Liver (tissue), 9 donors: ENCODE results near the gene MESD. TPM values are rescaled to one million over a fixed set of nuclear protein-coding genes. Genes with fewer than 3 reads are reported as not detected.

ENCODE experiments used
- DNase-seq: peaks from one replicate; pipeline ENCODE4 v3.0.0-alpha.2; 2017; ENCODE audit warnings: low spot score
- H3K27ac ChIP-seq, 2 donors: one replicate each; pipeline ENCODE4 v1.7.0; 2013; ENCODE audit warnings: inconsistent platforms in 2 of 2, low read length in 2 of 2, control low read depth in 1 of 2, low read depth in 1 of 2, mild to moderate bottlenecking in 1 of 2
- H3K27me3 ChIP-seq, 4 donors: one replicate each; pipeline versions ENCODE4 v1.6.1 to v1.7.0; 2013; ENCODE audit warnings: low read length in 3 of 4, inconsistent platforms in 1 of 4, mild to moderate bottlenecking in 1 of 4, moderate library complexity in 1 of 4; ENCODE audit not compliant: control insufficient read depth in 4 of 4, insufficient read depth in 4 of 4
- H3K36me3 ChIP-seq, 4 donors: one replicate each; pipeline versions ENCODE4 v1.6.1 to v1.7.0; 2013; ENCODE audit warnings: low read length in 3 of 4, mild to moderate bottlenecking in 3 of 4, low read depth in 1 of 4, moderate library complexity in 1 of 4; ENCODE audit not compliant: control insufficient read depth in 4 of 4, insufficient read depth in 3 of 4
- H3K4me1 ChIP-seq, 4 donors: one replicate each; pipeline versions ENCODE4 v1.6.1 to v1.7.0; 2013; ENCODE audit warnings: low read length in 3 of 4, mild to moderate bottlenecking in 3 of 4, moderate library complexity in 1 of 4; ENCODE audit not compliant: control insufficient read depth in 4 of 4, insufficient read depth in 4 of 4
- H3K4me3 ChIP-seq, 3 donors: one replicate each; pipeline versions ENCODE4 v1.6.1 to v1.7.0; 2013; ENCODE audit warnings: low read length in 3 of 3, control low read depth in 1 of 3, low read depth in 1 of 3, mild to moderate bottlenecking in 1 of 3
- H3K9ac ChIP-seq, 2 donors: one replicate each; pipeline ENCODE4 v1.7.0; 2013; ENCODE audit warnings: low read length in 2 of 2, mild to moderate bottlenecking in 2 of 2, moderate library complexity in 2 of 2, control low read depth in 1 of 2, low read depth in 1 of 2
- H3K9me3 ChIP-seq, 4 donors: one replicate each; pipeline versions ENCODE4 v1.6.1 to v1.7.0; 2013; ENCODE audit warnings: low read length in 3 of 4; ENCODE audit not compliant: control insufficient read depth in 4 of 4
- EGR1 ChIP-seq, 2 donors: IDR thresholded peaks; 2 replicates each; pipeline ENCODE4 v1.6.1; 2016 to 2018; ENCODE audit warnings: antibody characterized with exemption in 2 of 2, low read depth in 2 of 2
- FOXA1 ChIP-seq: IDR thresholded peaks from 2 replicates; pipeline ENCODE4 v1.6.1; 2016; ENCODE audit warnings: antibody characterized with exemption
- FOXA2 ChIP-seq: IDR thresholded peaks from 2 replicates; pipeline ENCODE4 v1.6.1; 2016; ENCODE audit warnings: antibody characterized with exemption
- GABPA ChIP-seq, 2 donors: IDR thresholded peaks in 1 of 2; conservative IDR thresholded peaks in 1 of 2; 2 replicates each; pipeline ENCODE4 v1.6.1; 2016; ENCODE audit warnings: antibody characterized with exemption in 2 of 2, mild to moderate bottlenecking in 1 of 2, moderate library complexity in 1 of 2
- HNF4A ChIP-seq, 2 donors: conservative IDR thresholded peaks; 2 replicates each; pipeline ENCODE4 v1.6.1; 2016; ENCODE audit warnings: antibody characterized with exemption in 2 of 2, mild to moderate bottlenecking in 2 of 2
- HNF4G ChIP-seq: IDR thresholded peaks from 2 replicates; pipeline ENCODE4 v1.6.1; 2016; ENCODE audit warnings: antibody characterized with exemption
- JUND ChIP-seq, 2 donors: IDR thresholded peaks; 2 replicates each; pipeline ENCODE4 v1.6.1; 2016; ENCODE audit warnings: antibody characterized with exemption in 2 of 2
- NR2F2 ChIP-seq: IDR thresholded peaks from 2 replicates; pipeline ENCODE4 v1.6.1; 2016; ENCODE audit warnings: antibody characterized with exemption
- RAD21 ChIP-seq, 2 donors: IDR thresholded peaks; 2 replicates each; pipeline ENCODE4 v1.6.1; 2016; ENCODE audit warnings: antibody characterized with exemption in 2 of 2, mild to moderate bottlenecking in 2 of 2
- RXRA ChIP-seq, 2 donors: IDR thresholded peaks; 2 replicates each; pipeline ENCODE4 v1.6.1; 2017 to 2018; ENCODE audit warnings: antibody characterized with exemption in 2 of 2, mild to moderate bottlenecking in 1 of 2
- SP1 ChIP-seq: IDR thresholded peaks from 2 replicates; pipeline ENCODE4 v1.6.1; 2018; ENCODE audit warnings: antibody characterized with exemption, mild to moderate bottlenecking
- TAF1 ChIP-seq: conservative IDR thresholded peaks from 2 replicates; pipeline ENCODE4 v1.6.1; 2016; ENCODE audit warnings: antibody characterized with exemption, mild to moderate bottlenecking
- YY1 ChIP-seq: IDR thresholded peaks from 2 replicates; pipeline ENCODE4 v1.6.1; 2016; ENCODE audit warnings: antibody characterized with exemption, mild to moderate bottlenecking
- WGBS: extraction: QIAGEN DNeasy Blood & Tissue Kit; methylation state at CpG from one replicate; pipeline ENCODE4 v1.1.7; 2013; 5-methylcytosine and 5-hydroxymethylcytosine counted together
- polyA plus RNA-seq, 2 donors: library from polyadenylated mRNA; stranded (reverse) in 1 of 2; unstranded in 1 of 2; fragments of 200-250 nt in 1 of 2; fragments of >200 nt in 1 of 2; fragmentation: Nextera tagmentation in 1 of 2; extraction: Ambion mirVana in 1 of 2; gene quantifications; one replicate each; pipeline versions ENCODE4 v1.2.1 to v1.2.3, GENCODE V29; 2013 to 2015
- total RNA-seq, 2 donors: library from RNA; depleted of rRNA; stranded (reverse); fragments of >200 nt; gene quantifications; one replicate each; pipeline ENCODE4 v1.2.3, GENCODE V29; 2014
- TF ChIP-seq, protein P1 (sequence below): IDR thresholded peaks from 2 replicates; pipeline ENCODE4 v1.6.1; 2016; ENCODE audit warnings: antibody characterized with exemption, mild to moderate bottlenecking
- TF ChIP-seq, protein P2 (sequence below): IDR thresholded peaks from 2 replicates; pipeline ENCODE4 v1.6.1; 2016; ENCODE audit warnings: antibody characterized with exemption
- TF ChIP-seq, protein P3 (sequence below): fragments of 150-350 bp; IDR thresholded peaks from 2 replicates; pipeline ENCODE4 v1.5.1; 2017; ENCODE audit warnings: improper control_type of control experiment, low read depth, low read length; ENCODE audit not compliant: missing input control
- TF ChIP-seq, protein P4 (sequence below): IDR thresholded peaks from 2 replicates; pipeline ENCODE4 v1.6.1; 2016; ENCODE audit warnings: antibody characterized with exemption
- TF ChIP-seq, protein P5 (sequence below): IDR thresholded peaks from 2 replicates; pipeline ENCODE4 v1.6.1; 2016; ENCODE audit warnings: antibody characterized with exemption
- donor health status: healthy.
- donor health status: healthy.
- donor health status: healthy.
- donor health status: healthy.
- donor health status: healthy.

MESD gene
- total and polyA plus RNA-seq, 4 donors = 15.3 to 24.0 (median 17.0) TPM

DNA sequence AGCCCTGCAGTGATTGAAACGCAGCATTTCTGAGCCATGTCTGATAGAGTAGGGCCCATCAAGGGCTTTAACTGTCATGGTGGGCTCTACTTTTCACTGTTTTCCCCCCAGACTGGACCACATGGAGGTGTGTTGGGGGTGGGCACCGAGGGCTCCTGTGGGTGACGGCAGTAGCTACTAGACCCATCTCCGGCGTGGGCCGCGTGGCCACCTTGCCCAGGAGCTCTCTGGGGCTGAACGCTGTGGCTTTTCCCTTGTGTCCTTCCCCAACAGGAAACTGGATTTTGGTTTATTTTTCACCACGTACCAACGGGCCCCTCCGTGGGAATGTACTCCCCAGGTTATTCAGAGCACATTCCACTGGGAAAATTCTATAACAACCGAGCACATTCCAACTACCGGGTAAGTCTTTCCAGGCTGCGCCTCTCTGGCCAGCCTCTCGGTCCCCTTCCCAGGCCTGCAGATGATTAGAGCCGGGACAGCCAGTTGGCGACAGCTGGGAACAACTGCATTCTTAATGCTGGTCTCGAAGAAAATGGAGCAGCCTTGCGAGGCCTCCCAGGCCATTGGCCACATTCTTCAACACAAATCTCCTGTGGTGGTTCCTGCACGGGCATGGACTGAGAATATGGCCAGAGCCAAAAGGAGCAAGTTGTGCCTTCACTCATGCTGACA is 67.7 kb downstream of the MESD start:
- no peaks in the 10 kb centered on the region for H3K4me1 ChIP-seq
- WGBS = 95% methylated on average over 20 of the region's 20 CpGs
- no peaks in the 10 kb centered on the region for H3K36me3 ChIP-seq
- no peak overlapping the region for H3K4me3 ChIP-seq
- no peak overlapping the region for H3K9ac ChIP-seq
- no peak for DNase-seq
- H3K9me3 ChIP-seq = no peaks in the 10 kb centered on the region
- no peak overlapping the region for H3K27ac ChIP-seq
- TF ChIP-seq GABPA (IDR thresholded peaks at IDR 0.05 in 1 of 2, conservative IDR thresholded peaks at IDR 0.05 in 1 of 2) (no peak), RAD21 (IDR thresholded peaks at IDR 0.05) (no peak), JUND (IDR thresholded peaks at IDR 0.05) (no peak), FOXA1 (no peak), HNF4A (conservative IDR thresholded peaks at IDR 0.05) (no peak), NR2F2 (no peak), EGR1 (IDR thresholded peaks at IDR 0.05; ENCODE audit: low read depth in 2 of 2) (no peak), TAF1 (no peak), YY1 (no peak), SP1 (no peak), HNF4G (no peak), RXRA (IDR thresholded peaks at IDR 0.05) (no peak), FOXA2 (no peak)
- TF ChIP-seq, protein P1, sequence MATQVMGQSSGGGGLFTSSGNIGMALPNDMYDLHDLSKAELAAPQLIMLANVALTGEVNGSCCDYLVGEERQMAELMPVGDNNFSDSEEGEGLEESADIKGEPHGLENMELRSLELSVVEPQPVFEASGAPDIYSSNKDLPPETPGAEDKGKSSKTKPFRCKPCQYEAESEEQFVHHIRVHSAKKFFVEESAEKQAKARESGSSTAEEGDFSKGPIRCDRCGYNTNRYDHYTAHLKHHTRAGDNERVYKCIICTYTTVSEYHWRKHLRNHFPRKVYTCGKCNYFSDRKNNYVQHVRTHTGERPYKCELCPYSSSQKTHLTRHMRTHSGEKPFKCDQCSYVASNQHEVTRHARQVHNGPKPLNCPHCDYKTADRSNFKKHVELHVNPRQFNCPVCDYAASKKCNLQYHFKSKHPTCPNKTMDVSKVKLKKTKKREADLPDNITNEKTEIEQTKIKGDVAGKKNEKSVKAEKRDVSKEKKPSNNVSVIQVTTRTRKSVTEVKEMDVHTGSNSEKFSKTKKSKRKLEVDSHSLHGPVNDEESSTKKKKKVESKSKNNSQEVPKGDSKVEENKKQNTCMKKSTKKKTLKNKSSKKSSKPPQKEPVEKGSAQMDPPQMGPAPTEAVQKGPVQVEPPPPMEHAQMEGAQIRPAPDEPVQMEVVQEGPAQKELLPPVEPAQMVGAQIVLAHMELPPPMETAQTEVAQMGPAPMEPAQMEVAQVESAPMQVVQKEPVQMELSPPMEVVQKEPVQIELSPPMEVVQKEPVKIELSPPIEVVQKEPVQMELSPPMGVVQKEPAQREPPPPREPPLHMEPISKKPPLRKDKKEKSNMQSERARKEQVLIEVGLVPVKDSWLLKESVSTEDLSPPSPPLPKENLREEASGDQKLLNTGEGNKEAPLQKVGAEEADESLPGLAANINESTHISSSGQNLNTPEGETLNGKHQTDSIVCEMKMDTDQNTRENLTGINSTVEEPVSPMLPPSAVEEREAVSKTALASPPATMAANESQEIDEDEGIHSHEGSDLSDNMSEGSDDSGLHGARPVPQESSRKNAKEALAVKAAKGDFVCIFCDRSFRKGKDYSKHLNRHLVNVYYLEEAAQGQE = no peak
- TF ChIP-seq, protein P2, sequence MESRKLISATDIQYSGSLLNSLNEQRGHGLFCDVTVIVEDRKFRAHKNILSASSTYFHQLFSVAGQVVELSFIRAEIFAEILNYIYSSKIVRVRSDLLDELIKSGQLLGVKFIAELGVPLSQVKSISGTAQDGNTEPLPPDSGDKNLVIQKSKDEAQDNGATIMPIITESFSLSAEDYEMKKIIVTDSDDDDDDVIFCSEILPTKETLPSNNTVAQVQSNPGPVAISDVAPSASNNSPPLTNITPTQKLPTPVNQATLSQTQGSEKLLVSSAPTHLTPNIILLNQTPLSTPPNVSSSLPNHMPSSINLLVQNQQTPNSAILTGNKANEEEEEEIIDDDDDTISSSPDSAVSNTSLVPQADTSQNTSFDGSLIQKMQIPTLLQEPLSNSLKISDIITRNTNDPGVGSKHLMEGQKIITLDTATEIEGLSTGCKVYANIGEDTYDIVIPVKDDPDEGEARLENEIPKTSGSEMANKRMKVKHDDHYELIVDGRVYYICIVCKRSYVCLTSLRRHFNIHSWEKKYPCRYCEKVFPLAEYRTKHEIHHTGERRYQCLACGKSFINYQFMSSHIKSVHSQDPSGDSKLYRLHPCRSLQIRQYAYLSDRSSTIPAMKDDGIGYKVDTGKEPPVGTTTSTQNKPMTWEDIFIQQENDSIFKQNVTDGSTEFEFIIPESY = no peak
- TF ChIP-seq, protein P3, sequence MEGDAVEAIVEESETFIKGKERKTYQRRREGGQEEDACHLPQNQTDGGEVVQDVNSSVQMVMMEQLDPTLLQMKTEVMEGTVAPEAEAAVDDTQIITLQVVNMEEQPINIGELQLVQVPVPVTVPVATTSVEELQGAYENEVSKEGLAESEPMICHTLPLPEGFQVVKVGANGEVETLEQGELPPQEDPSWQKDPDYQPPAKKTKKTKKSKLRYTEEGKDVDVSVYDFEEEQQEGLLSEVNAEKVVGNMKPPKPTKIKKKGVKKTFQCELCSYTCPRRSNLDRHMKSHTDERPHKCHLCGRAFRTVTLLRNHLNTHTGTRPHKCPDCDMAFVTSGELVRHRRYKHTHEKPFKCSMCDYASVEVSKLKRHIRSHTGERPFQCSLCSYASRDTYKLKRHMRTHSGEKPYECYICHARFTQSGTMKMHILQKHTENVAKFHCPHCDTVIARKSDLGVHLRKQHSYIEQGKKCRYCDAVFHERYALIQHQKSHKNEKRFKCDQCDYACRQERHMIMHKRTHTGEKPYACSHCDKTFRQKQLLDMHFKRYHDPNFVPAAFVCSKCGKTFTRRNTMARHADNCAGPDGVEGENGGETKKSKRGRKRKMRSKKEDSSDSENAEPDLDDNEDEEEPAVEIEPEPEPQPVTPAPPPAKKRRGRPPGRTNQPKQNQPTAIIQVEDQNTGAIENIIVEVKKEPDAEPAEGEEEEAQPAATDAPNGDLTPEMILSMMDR = no peak
- TF ChIP-seq, protein P4, sequence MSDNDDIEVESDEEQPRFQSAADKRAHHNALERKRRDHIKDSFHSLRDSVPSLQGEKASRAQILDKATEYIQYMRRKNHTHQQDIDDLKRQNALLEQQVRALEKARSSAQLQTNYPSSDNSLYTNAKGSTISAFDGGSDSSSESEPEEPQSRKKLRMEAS = no peak
- TF ChIP-seq, protein P5, sequence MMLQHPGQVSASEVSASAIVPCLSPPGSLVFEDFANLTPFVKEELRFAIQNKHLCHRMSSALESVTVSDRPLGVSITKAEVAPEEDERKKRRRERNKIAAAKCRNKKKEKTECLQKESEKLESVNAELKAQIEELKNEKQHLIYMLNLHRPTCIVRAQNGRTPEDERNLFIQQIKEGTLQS = no peak
- no peaks in the 10 kb centered on the region for H3K27me3 ChIP-seq
